ENCODE results near the gene KCNMA1.

KCNMA1 gene

DNA sequence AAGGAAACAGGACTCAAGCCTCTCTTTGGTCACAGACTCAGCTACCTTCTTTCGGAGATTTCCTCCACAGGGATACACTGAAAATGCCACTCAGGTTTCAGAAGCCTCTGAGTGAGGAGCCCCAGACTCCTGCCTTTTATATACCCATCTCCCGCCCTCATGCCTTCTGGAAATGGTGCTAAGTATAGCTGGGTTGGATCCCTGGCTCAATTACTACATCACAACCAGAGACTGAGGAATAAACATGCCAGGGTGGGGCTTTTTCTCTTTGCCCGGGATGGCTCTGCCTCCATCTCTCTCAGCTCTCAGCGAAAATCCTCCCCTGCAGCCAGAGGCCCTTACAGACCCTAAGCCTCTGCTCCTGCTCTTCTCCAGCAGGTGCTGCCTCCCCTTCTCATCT is 299.5 kb downstream of the KCNMA1 start:
- no peak for DNase-seq (ENCODE audit: low read depth, low spot score)

DNA sequence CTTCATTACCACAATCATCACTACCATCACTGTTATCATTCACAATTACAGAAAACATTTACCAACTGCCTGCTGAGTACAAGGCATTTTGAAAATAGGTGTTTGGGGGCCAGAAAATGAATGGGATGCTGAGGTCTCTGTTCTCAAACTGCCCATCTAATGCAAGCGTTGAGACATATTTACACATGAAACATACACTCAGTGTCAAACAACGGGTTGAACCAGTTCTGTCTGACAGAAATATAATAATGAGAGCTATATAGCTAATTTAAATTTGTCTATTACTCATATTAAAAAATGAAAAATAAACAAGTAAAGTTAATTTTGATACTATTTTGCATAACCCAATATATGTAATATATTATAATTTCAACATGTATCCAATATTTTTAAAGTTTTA is 303.1 kb downstream of the KCNMA1 start:
- no peak for DNase-seq (ENCODE audit: low read depth, low spot score)

DNA sequence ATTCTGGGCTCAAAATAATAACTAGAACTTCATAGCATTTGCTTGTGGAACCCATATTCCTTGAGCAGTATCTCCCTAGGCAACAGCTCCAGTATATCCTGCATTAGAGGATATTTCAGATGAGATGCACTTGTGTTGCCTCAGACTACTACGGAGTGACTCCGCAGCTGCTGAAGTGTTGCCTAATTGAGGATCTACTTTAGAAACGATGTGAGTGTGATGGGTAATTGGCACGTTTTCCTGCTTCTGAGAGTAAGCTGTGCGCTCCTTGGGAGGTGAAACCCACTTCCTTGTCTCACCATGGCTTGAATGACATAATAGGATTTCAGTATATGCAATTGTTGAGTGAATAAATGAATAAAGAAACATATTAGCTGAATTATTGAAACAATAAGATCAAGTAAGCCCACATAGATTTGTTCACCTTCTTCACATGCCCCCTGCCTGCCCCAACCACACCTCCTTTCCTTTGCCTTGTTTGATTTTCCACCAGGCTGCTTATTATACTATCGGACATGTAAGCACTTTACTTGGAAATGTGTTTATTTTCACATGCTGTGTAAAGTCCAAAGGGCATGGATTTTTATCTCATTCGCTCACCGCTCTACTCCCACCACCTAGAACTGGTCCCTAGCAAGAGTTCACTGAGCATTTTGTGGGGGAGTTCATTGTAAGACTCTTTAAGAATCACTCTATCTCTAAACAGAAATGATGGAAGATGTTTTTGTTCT is 303.8 kb downstream of the KCNMA1 start:
- DNase-seq (ENCODE audit: low read depth, low spot score) = no peak

GRCh38 chr10:77332256-77332655 is 305.4 kb downstream of the KCNMA1 start:
- DNase-seq (ENCODE audit: low read depth, low spot score) = no peak

- no peak for DNase-seq (ENCODE audit: low read depth, low spot score)
Observed at GRCh38 chr10:77328272-77328816, 309.3 kb downstream of the KCNMA1 start.

DNA sequence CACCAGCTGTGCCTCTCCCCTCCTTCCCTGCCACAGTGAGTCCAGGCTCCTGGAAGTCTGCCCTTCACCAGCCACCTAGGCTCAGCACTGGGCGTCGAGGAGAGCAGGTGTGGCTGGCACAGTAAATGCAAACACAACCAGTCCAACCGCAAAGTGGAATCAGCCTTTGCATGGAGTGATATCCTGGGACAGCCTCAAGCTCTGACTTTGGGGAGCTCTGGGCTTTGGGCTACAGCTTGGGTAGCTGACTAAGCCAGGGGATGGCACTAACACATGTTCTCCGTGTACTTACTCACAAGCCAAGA is 312.4 kb downstream of the KCNMA1 start:
- no peak for DNase-seq (ENCODE audit: low read depth, low spot score)

GRCh38 chr10:77321838-77322237 is 315.8 kb downstream of the KCNMA1 start:
- DNase-seq (ENCODE audit: low read depth, low spot score) = no peak

- peak; percentile 52 for DNase-seq (ENCODE audit: low read depth, low spot score)
Observed at GRCh38 chr10:77320971-77321471, 316.6 kb downstream of the KCNMA1 start.

- no peak for DNase-seq (ENCODE audit: low read depth, low spot score)
Observed at GRCh38 chr10:77319557-77319956, 318.1 kb downstream of the KCNMA1 start.

GRCh38 chr10:77318739-77319138 is 318.9 kb downstream of the KCNMA1 start:
- no peak for DNase-seq (ENCODE audit: low read depth, low spot score)

DNA sequence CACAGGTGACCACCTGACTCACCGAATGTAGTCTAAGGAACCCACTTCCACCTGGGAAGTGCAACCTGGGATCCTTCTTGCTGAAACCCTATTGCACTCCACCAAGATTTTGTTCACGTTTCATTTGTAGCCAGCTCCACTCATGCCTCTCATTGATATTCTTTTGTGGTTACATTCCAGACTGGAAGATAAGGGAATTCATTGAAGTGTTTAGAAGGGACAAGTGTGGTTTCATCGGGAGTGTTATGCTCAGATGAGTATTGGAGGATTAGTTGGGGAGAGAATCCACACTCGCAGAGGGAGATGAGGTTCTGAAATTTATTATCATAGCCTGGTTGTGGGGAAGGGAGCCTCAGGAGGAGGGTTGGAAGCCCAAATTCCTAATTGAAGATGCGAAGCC is 320.4 kb downstream of the KCNMA1 start:
- no peak for DNase-seq (ENCODE audit: low read depth, low spot score)

DNA sequence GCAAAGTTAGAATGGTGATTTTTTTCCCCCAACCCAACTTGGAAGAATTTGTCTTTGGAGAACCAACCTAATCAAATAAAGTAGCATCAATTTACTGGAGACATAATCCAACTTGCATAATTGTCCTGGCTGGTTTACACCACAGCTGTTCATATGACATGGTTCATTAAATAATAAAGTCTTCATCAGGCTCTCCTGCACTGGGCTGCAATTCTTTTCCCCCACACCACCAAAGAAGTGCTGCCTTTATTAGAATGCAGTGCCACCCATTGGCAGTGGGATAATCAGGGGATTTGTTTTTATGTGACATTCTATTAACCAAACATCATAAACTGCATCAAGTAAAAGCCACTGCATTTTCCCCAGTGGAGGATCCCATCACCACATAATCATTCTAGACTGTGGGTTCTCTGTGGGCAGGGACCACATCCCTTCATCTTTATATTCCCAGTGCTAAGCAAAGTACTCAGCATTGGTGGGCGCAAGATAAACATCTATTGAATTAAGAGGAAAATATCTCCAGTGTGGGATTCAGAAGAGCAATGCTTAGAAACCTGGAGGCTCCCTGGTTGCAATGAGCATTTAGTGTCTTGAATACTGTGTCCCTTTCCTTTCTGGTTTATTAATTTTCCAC is 322.0 kb downstream of the KCNMA1 start:
- no peak for DNase-seq (ENCODE audit: low read depth, low spot score)

GRCh38 chr10:77313066-77313750 is 324.4 kb downstream of the KCNMA1 start:
- no peak for DNase-seq (ENCODE audit: low read depth, low spot score)

- DNase-seq (ENCODE audit: low read depth, low spot score) = no peak
Observed at GRCh38 chr10:77311186-77311585, 326.4 kb downstream of the KCNMA1 start.

DNA sequence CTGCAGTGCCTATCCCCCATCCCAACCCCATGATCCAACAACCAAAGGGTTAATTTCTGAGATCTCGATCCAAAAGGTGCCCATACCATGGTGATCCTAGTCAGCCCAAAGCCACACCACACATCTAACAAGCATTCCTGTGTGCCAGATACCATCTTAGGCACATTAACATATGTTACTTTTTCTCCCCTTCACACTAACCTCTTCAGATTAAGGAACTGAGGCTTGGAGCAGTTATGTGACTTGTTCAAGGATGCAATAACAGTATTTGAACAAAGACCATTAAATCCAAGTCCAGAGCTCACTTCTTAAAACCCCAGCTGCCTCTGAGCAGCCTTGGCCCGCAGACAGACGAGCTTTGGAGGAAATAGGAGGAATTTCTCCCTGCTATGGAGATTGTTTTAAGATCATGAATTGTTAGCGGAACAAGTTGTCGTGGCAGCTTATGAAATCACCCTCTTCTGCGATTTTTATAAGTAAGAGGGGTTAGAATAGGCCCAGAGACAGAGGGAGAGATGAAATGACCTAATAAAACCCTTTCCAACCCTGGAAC is 327.2 kb downstream of the KCNMA1 start:
- no peak for DNase-seq (ENCODE audit: low read depth, low spot score)

- DNase-seq (ENCODE audit: low read depth, low spot score) = no peak
Observed at GRCh38 chr10:77309509-77309908, 328.1 kb downstream of the KCNMA1 start.

DNA sequence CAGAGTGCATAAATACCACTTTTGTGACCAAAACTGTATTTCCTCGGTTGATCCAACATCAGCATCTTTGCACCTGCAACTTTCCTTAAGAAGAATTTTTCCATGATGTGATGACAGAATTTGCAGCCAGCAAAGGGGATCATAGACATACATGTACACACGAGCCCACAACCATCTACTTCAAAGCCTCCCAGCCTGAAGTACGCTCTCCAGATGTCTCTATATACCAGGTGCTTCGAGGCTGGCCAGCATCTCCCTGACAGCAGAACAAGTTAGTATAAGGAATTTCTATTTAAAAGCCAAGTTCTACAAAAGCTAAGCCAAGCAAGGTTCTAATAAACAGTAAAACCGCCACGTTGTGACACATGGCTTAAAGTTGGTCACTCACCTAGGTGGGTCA is 328.5 kb downstream of the KCNMA1 start:
- DNase-seq (ENCODE audit: low read depth, low spot score) = no peak

- no peak for DNase-seq (ENCODE audit: low read depth, low spot score)
Observed at GRCh38 chr10:77308084-77308732, 329.4 kb downstream of the KCNMA1 start.

DNA sequence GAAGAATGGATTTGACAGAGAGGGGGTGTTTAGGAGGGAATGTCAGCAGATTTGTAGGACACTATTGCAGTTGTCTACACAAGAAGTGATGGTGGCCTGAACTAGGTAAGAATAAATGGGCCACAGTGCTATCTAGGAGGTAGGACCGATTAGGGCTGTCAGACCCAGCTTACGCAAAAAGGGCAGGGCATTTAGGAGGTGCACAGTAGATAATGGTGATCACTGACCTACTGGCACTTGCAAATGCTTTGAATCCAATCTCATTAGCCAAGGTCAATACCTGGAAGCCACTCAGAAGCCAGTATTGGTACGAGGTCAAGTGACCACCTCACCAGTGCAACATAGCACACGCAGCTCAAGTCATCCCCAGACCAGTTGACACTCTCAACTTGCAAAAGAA is 330.9 kb downstream of the KCNMA1 start:
- no peak for DNase-seq (ENCODE audit: low read depth, low spot score)

- DNase-seq (ENCODE audit: low read depth, low spot score) = no peak
Observed at GRCh38 chr10:77305650-77306632, 331.7 kb downstream of the KCNMA1 start.

DNA sequence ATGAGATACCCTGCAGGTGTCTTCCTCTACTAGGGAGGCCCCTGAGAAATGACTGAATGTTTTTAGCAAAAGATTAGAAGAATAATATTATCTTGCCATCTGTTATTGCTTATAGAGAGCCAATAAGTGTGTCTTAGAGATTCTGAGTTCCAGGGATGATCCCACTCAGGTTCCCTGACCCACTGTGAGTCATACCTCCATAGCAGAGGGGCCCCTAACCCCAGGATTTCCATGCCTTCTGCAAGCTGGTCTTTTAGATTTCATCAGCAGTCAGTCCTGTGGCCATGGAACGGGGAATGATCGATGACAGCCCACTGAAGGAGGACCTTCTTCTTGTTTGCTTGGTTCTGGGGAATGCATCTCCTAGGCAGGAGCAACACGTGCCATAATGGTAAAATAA is 333.4 kb downstream of the KCNMA1 start:
- no peak for DNase-seq (ENCODE audit: low read depth, low spot score)
